ENCODE results near the gene CACNA1I.

DNA sequence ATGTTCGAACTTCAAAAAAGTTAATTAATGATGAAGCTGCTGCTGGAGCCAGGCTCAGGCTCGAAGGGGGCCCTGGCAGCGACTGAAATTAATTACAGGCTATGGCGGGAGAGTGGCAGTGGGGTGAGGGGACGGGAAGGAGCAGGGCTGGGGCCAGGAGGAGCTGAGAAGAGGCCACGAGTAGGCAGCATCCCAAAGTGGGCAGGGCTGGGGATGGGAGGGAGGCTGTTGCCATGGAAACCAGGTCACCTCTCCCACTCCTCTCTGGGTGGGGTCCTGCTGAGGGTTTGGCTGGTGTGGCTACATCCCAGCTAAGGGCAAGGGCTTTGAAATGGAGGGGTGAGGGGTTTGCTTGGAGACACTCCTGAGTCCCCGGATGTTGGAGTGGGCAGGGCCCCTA lies 23.9 kb downstream of the CACNA1I start:
- TF ChIP-seq, protein P1, sequence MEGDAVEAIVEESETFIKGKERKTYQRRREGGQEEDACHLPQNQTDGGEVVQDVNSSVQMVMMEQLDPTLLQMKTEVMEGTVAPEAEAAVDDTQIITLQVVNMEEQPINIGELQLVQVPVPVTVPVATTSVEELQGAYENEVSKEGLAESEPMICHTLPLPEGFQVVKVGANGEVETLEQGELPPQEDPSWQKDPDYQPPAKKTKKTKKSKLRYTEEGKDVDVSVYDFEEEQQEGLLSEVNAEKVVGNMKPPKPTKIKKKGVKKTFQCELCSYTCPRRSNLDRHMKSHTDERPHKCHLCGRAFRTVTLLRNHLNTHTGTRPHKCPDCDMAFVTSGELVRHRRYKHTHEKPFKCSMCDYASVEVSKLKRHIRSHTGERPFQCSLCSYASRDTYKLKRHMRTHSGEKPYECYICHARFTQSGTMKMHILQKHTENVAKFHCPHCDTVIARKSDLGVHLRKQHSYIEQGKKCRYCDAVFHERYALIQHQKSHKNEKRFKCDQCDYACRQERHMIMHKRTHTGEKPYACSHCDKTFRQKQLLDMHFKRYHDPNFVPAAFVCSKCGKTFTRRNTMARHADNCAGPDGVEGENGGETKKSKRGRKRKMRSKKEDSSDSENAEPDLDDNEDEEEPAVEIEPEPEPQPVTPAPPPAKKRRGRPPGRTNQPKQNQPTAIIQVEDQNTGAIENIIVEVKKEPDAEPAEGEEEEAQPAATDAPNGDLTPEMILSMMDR (IDR thresholded peaks at IDR 0.05) = no peak
- no peak for TF ChIP-seq POLR2A (IDR thresholded peaks at IDR 0.05)
- TF ChIP-seq EP300 (IDR thresholded peaks at IDR 0.05) = no peak
